Activated T-cell treated with anti-CD3 and anti-CD28 coated beads, Interleukin-2, amount 50 U/mL, for 4 hours (primary cell): ENCODE measurements around the gene CNKSR2. TPM values are rescaled to one million over a fixed set of nuclear protein-coding genes. Genes with fewer than 3 reads are reported as not detected.

Experiments used
- ATAC-seq, 2 donors: fragments of 200-7000 bp; cut with Tn5 transposase; one replicate each; pipeline ENCODE4 v1.10.0; 2021
- DNase-seq: peaks from one replicate; pipeline ENCODE4 v3.0.0-alpha.2; 2020
- H3K27me3 Mint-ChIP-seq: one replicate; pipeline ENCODE4 v1.8.0; 2021; ENCODE audit warnings: low read depth, mixed read lengths
- H3K36me3 Mint-ChIP-seq: one replicate; pipeline ENCODE4 v1.8.0; 2022; ENCODE audit warnings: mixed read lengths; ENCODE audit not compliant: insufficient read depth
- H3K4me1 Mint-ChIP-seq: one replicate; pipeline ENCODE4 v1.8.0; 2021; ENCODE audit warnings: low read depth, mixed read lengths
- H3K4me3 Mint-ChIP-seq: one replicate; pipeline ENCODE4 v1.8.0; 2021; ENCODE audit warnings: mild to moderate bottlenecking, moderate library complexity, mixed read lengths
- H3K9me3 Mint-ChIP-seq: one replicate; pipeline ENCODE4 v1.8.0; 2021; ENCODE audit warnings: mixed read lengths
- total RNA-seq, 3 donors: library from RNA; stranded (reverse); gene quantifications; one replicate each; pipeline ENCODE4 v1.2.1, GENCODE V29; 2021

The CNKSR2 gene
- total RNA-seq, 3 donors from 2014 or later = 6.4 to 11.4 (median 9.0) TPM

- Mint-ChIP-seq H3K4me3 (no peak overlapping the region), H3K4me1 (no peaks in the 10 kb centered on the region), H3K9me3 (no peaks in the 10 kb centered on the region), H3K27me3 (no peaks in the 10 kb centered on the region), H3K36me3 (peaks cover 16% of the 10 kb centered on the region)
- ATAC-seq = no peak
- DNase-seq = no peak
These were observed 231.8 kb downstream of the CNKSR2 start for GRCh38 chrX:21606002-21606401.

- peaks cover 16% of the 10 kb centered on the region for H3K36me3 Mint-ChIP-seq
- ATAC-seq = no peak
- DNase-seq = no peak
- H3K4me3 Mint-ChIP-seq = no peak overlapping the region
- no peaks in the 10 kb centered on the region for H3K4me1 Mint-ChIP-seq
- H3K27me3 Mint-ChIP-seq = no peaks in the 10 kb centered on the region
- no peaks in the 10 kb centered on the region for H3K9me3 Mint-ChIP-seq
These were observed 235.9 kb downstream of the CNKSR2 start for GRCh38 chrX:21610168-21610567.

- ATAC-seq (no peak), DNase-seq (no peak)
- Mint-ChIP-seq H3K36me3 (peaks cover 8% of the 10 kb centered on the region), H3K9me3 (no peaks in the 10 kb centered on the region), H3K27me3 (no peaks in the 10 kb centered on the region), H3K4me1 (no peaks in the 10 kb centered on the region), H3K4me3 (no peak overlapping the region)
These were observed 237.9 kb downstream of the CNKSR2 start for GRCh38 chrX:21612154-21612553.

- no peak for ATAC-seq
- peaks cover 4% of the 10 kb centered on the region for H3K36me3 Mint-ChIP-seq
- H3K4me3 Mint-ChIP-seq = no peak overlapping the region
- no peaks in the 10 kb centered on the region for H3K4me1 Mint-ChIP-seq
- H3K9me3 Mint-ChIP-seq = no peaks in the 10 kb centered on the region
- DNase-seq = no peak
- no peaks in the 10 kb centered on the region for H3K27me3 Mint-ChIP-seq
These were observed 242.2 kb downstream of the CNKSR2 start for GRCh38 chrX:21616386-21616785.

- ATAC-seq (no peak), DNase-seq (no peak)
- H3K9me3 Mint-ChIP-seq = no peaks in the 10 kb centered on the region
- H3K4me1 Mint-ChIP-seq = no peaks in the 10 kb centered on the region
- no peaks in the 10 kb centered on the region for H3K27me3 Mint-ChIP-seq
- H3K36me3 Mint-ChIP-seq = no peaks in the 10 kb centered on the region
- H3K4me3 Mint-ChIP-seq = no peak overlapping the region
These were observed 246.0 kb downstream of the CNKSR2 start for GRCh38 chrX:21620234-21620633.

GRCh38 chrX:21623778-21624501 is 249.7 kb downstream of the CNKSR2 start:
- H3K36me3 Mint-ChIP-seq = peaks cover 11% of the 10 kb centered on the region
- ATAC-seq = no peak

GRCh38 chrX:21632027-21632426 is 257.8 kb downstream of the CNKSR2 start:
- peaks cover 7% of the 10 kb centered on the region for H3K36me3 Mint-ChIP-seq
- DNase-seq = no peak
- H3K4me1 Mint-ChIP-seq = no peaks in the 10 kb centered on the region
- H3K4me3 Mint-ChIP-seq = no peak overlapping the region
- no peaks in the 10 kb centered on the region for H3K27me3 Mint-ChIP-seq
- no peaks in the 10 kb centered on the region for H3K9me3 Mint-ChIP-seq
- ATAC-seq = no peak

More at GRCh38 chrX:21623778-21624501, 249.7 kb downstream of the CNKSR2 start:
- no peaks in the 10 kb centered on the region for H3K27me3 Mint-ChIP-seq
- DNase-seq = no peak
- H3K4me1 Mint-ChIP-seq = no peaks in the 10 kb centered on the region
- no peak overlapping the region for H3K4me3 Mint-ChIP-seq
- no peaks in the 10 kb centered on the region for H3K9me3 Mint-ChIP-seq

GRCh38 chrX:21638311-21638710 is 264.1 kb downstream of the CNKSR2 start:
- Mint-ChIP-seq H3K36me3 (no peaks in the 10 kb centered on the region), H3K9me3 (no peaks in the 10 kb centered on the region), H3K4me1 (no peaks in the 10 kb centered on the region), H3K4me3 (no peak overlapping the region), H3K27me3 (no peaks in the 10 kb centered on the region)
- DNase-seq = no peak
- ATAC-seq = no peak

- H3K9me3 Mint-ChIP-seq = no peaks in the 10 kb centered on the region
- no peaks in the 10 kb centered on the region for H3K36me3 Mint-ChIP-seq
- no peak for DNase-seq
- H3K27me3 Mint-ChIP-seq = no peaks in the 10 kb centered on the region
- ATAC-seq = no peak
- H3K4me1 Mint-ChIP-seq = no peaks in the 10 kb centered on the region
- no peak overlapping the region for H3K4me3 Mint-ChIP-seq
These were observed 265.6 kb downstream of the CNKSR2 start for GRCh38 chrX:21639775-21640174.

- Mint-ChIP-seq H3K4me3 (no peak overlapping the region), H3K27me3 (no peaks in the 10 kb centered on the region), H3K36me3 (peaks cover 4% of the 10 kb centered on the region), H3K4me1 (no peaks in the 10 kb centered on the region), H3K9me3 (no peaks in the 10 kb centered on the region)
- ATAC-seq = no peak
- no peak for DNase-seq
These were observed 271.2 kb downstream of the CNKSR2 start for GRCh38 chrX:21645431-21645830.

- DNase-seq (no peak), ATAC-seq (no peak)
- peaks cover 4% of the 10 kb centered on the region for H3K36me3 Mint-ChIP-seq
- H3K9me3 Mint-ChIP-seq = no peaks in the 10 kb centered on the region
- no peak overlapping the region for H3K4me3 Mint-ChIP-seq
- no peaks in the 10 kb centered on the region for H3K27me3 Mint-ChIP-seq
- H3K4me1 Mint-ChIP-seq = no peaks in the 10 kb centered on the region
These were observed 271.7 kb downstream of the CNKSR2 start for GRCh38 chrX:21645886-21646285.

GRCh38 chrX:21655901-21656586 is 281.8 kb downstream of the CNKSR2 start:
- H3K27me3 Mint-ChIP-seq = no peaks in the 10 kb centered on the region
- no peak for DNase-seq
- H3K4me3 Mint-ChIP-seq = no peak overlapping the region
- H3K4me1 Mint-ChIP-seq = peaks cover 6% of the 10 kb centered on the region
- ATAC-seq = no peak
- no peaks in the 10 kb centered on the region for H3K36me3 Mint-ChIP-seq
- no peaks in the 10 kb centered on the region for H3K9me3 Mint-ChIP-seq

- Mint-ChIP-seq H3K4me3 (no peak overlapping the region), H3K36me3 (no peaks in the 10 kb centered on the region), H3K27me3 (peaks cover under 1% of the 10 kb centered on the region), H3K9me3 (no peaks in the 10 kb centered on the region), H3K4me1 (peaks cover 6% of the 10 kb centered on the region)
- no peak for ATAC-seq
- DNase-seq = no peak
These were observed 282.5 kb downstream of the CNKSR2 start for GRCh38 chrX:21656587-21657317.

GRCh38 chrX:21657318-21658151 is 283.3 kb downstream of the CNKSR2 start:
- peaks cover 5% of the 10 kb centered on the region for H3K27me3 Mint-ChIP-seq
- H3K4me1 Mint-ChIP-seq = peaks cover 6% of the 10 kb centered on the region
- ATAC-seq (peak; percentile 25 to 30), DNase-seq (no peak)
- H3K9me3 Mint-ChIP-seq = no peaks in the 10 kb centered on the region
- peak overlapping the region; percentile 59 for H3K4me3 Mint-ChIP-seq
- H3K36me3 Mint-ChIP-seq = no peaks in the 10 kb centered on the region
